ENCODE results near the gene GABRR2. TPM values are rescaled to one million over a fixed set of nuclear protein-coding genes. Genes with fewer than 3 reads are reported as not detected.

Gene GABRR2
- total and polyA plus RNA-seq, 2 of the 4 experiments (the other 2 are of a cell fraction), result 0.26 TPM; not detected in 1

DNA sequence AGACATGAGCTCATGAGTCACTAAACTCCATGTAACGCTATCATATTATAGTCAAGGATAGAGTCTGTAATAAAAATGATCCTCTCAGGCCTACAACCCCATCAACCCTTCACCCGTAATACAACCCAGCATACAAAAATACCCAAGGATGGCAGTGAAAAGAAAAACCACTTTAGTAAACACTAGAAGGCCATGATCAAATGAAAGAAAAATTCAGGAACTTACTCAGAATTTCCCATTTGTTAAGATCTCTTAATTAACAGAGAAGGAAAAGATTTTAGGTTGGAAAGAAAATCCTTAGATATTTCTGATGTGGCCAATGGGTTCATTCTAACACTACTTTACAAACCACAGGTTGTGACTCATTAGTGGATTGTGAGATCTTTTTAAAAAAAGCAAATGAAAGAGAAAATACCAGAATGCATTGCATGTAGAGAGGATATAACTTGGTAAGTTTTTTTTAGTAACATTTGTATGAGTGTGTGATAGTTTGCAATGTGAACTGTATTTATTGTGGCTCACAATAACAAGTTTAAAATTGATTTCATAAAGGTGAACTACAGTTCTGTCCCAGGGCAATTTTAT is 45.4 kb upstream of the GABRR2 start:
- BruUV-seq (replicated peaks), result no TSS peak
- peak; percentile 74 for ATAC-seq (ENCODE audit: low read depth)
- no peak overlapping the region for H2BK15ac ChIP-seq (ENCODE audit: low read depth, low read length)
- H2BK20ac ChIP-seq (ENCODE audit: low read depth, low read length), result no peak overlapping the region
- ChIA-PET POLR2A (ENCODE audit: unreplicated experiment) (no interaction called here), CTCF (interaction anchor here (0.5 to 0.7 kb wide), 2 partner anchors 18 to 1227 kb away, joined by 3 read pairs; partner anchors contain the start of gene MAP3K7)
- H3K18ac ChIP-seq (ENCODE audit: low read depth, low read length), result no peak overlapping the region
- no peak overlapping the region for H2AFZ ChIP-seq (replicated peaks; ENCODE audit: low read length, poor library complexity)
- H3K27me3 ChIP-seq (ENCODE audit: control insufficient read depth, insufficient read depth, low read length), result no peaks in the 10 kb centered on the region
- no CpG with 5 or more reads among the region's 2 CpGs for WGBS, 2 experiments (ENCODE audit: extremely low coverage in 2 of 2, insufficient read length in 1 of 2)
- DNase-seq, result peak; percentile 41
- intact Hi-C loops (cut with micrococcal nuclease) (no loop called here), dilution Hi-C loops (cut with HindIII; ENCODE audit: low sequenced_read_pairs, unreplicated experiment) (no loop called here), in situ Hi-C loops (cut with MboI; ENCODE audit: low sequenced_read_pairs) (loop anchor here (25.0 kb wide), 2 partner anchors 223 to 373 kb away; partner anchors contain the start of gene PM20D2)
- H4K20me1 ChIP-seq (ENCODE audit: insufficient read depth, low read length), result no peaks in the 10 kb centered on the region
- H3K79me1 ChIP-seq (ENCODE audit: low read depth in 1 of 2, low read length in 2 of 2), result no peaks in the 10 kb centered on the region
- no peak overlapping the region for H3K23ac ChIP-seq (ENCODE audit: low read depth, low read length)
- H3K4me1 ChIP-seq (ENCODE audit: control insufficient read depth, insufficient read depth, low read length), result no peaks in the 10 kb centered on the region
- no peaks in the 10 kb centered on the region for H3K9me3 ChIP-seq (ENCODE audit: control insufficient read depth, insufficient read depth, low read length)
- no peaks in the 10 kb centered on the region for H3K9me1 ChIP-seq (ENCODE audit: insufficient read depth, low read length)
- no peak overlapping the region for H3K4me2 ChIP-seq (ENCODE audit: low read depth, low read length)
- H3K9ac ChIP-seq (ENCODE audit: low read depth, low read length), result no peak overlapping the region
- H3K14ac ChIP-seq (replicated peaks; ENCODE audit: low read depth, low read length), result no peak overlapping the region; the same call in 1 of the 2 replicates
- H3K56ac ChIP-seq (ENCODE audit: extremely low read depth, insufficient read depth, low read length), result no peak overlapping the region
- no peak overlapping the region for H2AK9ac ChIP-seq (replicated peaks; ENCODE audit: low read depth, low read length, poor library complexity)
- no peak overlapping the region for H4K8ac ChIP-seq (ENCODE audit: low read depth in 2 of 2, low read length in 2 of 2)
- H3K4me3 ChIP-seq (ENCODE audit: insufficient read depth, low read depth, low read length), result no peak overlapping the region
- no peak overlapping the region for H3K4ac ChIP-seq (ENCODE audit: low read depth, low read length)
- H3K36me3 ChIP-seq (ENCODE audit: control insufficient read depth, insufficient read depth, low read length), result no peaks in the 10 kb centered on the region
- H2BK120ac ChIP-seq (ENCODE audit: low read depth, low read length), result no peak overlapping the region
- TF ChIP-seq MXI1 (IDR thresholded peaks at IDR 0.05; ENCODE audit: borderline replicate concordance, low read depth, low read length) (no peak), RCOR1 (IDR thresholded peaks at IDR 0.05; ENCODE audit: insufficient replicate concordance, low read length) (no peak), RAD21 (IDR thresholded peaks at IDR 0.05; ENCODE audit: low read length) (no peak), NFE2L2 (IDR thresholded peaks at IDR 0.05; ENCODE audit: low read depth, low read length) (no peak), CEBPB (IDR thresholded peaks at IDR 0.05; ENCODE audit: low read depth, low read length) (no peak), BHLHE40 (IDR thresholded peaks at IDR 0.05; ENCODE audit: low read depth, low read length) (no peak)
- TF ChIP-seq, protein P1, sequence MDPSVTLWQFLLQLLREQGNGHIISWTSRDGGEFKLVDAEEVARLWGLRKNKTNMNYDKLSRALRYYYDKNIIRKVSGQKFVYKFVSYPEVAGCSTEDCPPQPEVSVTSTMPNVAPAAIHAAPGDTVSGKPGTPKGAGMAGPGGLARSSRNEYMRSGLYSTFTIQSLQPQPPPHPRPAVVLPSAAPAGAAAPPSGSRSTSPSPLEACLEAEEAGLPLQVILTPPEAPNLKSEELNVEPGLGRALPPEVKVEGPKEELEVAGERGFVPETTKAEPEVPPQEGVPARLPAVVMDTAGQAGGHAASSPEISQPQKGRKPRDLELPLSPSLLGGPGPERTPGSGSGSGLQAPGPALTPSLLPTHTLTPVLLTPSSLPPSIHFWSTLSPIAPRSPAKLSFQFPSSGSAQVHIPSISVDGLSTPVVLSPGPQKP (IDR thresholded peaks at IDR 0.05; ENCODE audit: borderline replicate concordance, low read depth, low read length), result no peak
- TF ChIP-seq, protein P2, sequence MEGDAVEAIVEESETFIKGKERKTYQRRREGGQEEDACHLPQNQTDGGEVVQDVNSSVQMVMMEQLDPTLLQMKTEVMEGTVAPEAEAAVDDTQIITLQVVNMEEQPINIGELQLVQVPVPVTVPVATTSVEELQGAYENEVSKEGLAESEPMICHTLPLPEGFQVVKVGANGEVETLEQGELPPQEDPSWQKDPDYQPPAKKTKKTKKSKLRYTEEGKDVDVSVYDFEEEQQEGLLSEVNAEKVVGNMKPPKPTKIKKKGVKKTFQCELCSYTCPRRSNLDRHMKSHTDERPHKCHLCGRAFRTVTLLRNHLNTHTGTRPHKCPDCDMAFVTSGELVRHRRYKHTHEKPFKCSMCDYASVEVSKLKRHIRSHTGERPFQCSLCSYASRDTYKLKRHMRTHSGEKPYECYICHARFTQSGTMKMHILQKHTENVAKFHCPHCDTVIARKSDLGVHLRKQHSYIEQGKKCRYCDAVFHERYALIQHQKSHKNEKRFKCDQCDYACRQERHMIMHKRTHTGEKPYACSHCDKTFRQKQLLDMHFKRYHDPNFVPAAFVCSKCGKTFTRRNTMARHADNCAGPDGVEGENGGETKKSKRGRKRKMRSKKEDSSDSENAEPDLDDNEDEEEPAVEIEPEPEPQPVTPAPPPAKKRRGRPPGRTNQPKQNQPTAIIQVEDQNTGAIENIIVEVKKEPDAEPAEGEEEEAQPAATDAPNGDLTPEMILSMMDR (conservative IDR thresholded peaks at IDR 0.05; ENCODE audit: low read depth, low read length), result no peak
- no peak overlapping the region for H2BK5ac ChIP-seq (ENCODE audit: low read depth, low read length, poor library complexity, severe bottlenecking)
- H4K5ac ChIP-seq (ENCODE audit: low read depth, low read length), result no peak overlapping the region
- no peak overlapping the region for H4K91ac ChIP-seq (ENCODE audit: insufficient read depth, low read depth, low read length)
- no peak overlapping the region for H3K27ac ChIP-seq (ENCODE audit: insufficient read depth, low read length)
- no peak overlapping the region for H2AK5ac ChIP-seq (ENCODE audit: low read depth, low read length)

Data from IMR-90 (cell line).